Osteoblast (primary cell): ENCODE results near the gene BTG4. TPM values are rescaled to one million over a fixed set of nuclear protein-coding genes. Genes with fewer than 3 reads are reported as not detected.

Source experiments
- DNase-seq: peaks from one replicate; pipeline ENCODE4 v3.0.0; 2011; ENCODE audit warnings: low spot score, mixed read lengths; ENCODE audit not compliant: insufficient read length; ENCODE audit errors: missing footprints
- H2AFZ ChIP-seq: 2 replicates; pipeline ENCODE4 v1.6.0; 2011; ENCODE audit warnings: mild to moderate bottlenecking, low read length
- H3K27ac ChIP-seq: 2 replicates; pipeline ENCODE4 v1.5.1; 2011; ENCODE audit warnings: mild to moderate bottlenecking, low read depth, low read length, moderate library complexity
- H3K27me3 ChIP-seq: 2 replicates; pipeline ENCODE4 v1.6.0; 2012; ENCODE audit warnings: mild to moderate bottlenecking, control low read depth, inconsistent platforms, low read length, moderate library complexity; ENCODE audit not compliant: insufficient read depth
- H3K36me3 ChIP-seq: 2 replicates; pipeline ENCODE4 v1.5.1; 2011; ENCODE audit warnings: mild to moderate bottlenecking, low read length, control low read depth, moderate library complexity; ENCODE audit not compliant: insufficient read depth
- H3K4me1 ChIP-seq: 2 replicates; pipeline ENCODE4 v1.5.1; 2011; ENCODE audit warnings: mild to moderate bottlenecking, low read length, control low read depth, moderate library complexity; ENCODE audit not compliant: insufficient read depth
- H3K4me2 ChIP-seq: 2 replicates; pipeline ENCODE4 v1.6.0; 2011; ENCODE audit warnings: mild to moderate bottlenecking, low read length; ENCODE audit not compliant: insufficient read depth
- H3K4me3 ChIP-seq: fragments of 200-600 bp; sonication (generic); 3 replicates; pipeline ENCODE4 v1.5.1; 2012; ENCODE audit warnings: mild to moderate bottlenecking, low read length, inconsistent platforms; ENCODE audit not compliant: insufficient read depth
- H3K79me2 ChIP-seq: 2 replicates; pipeline ENCODE4 v1.6.0; 2012; ENCODE audit warnings: mild to moderate bottlenecking, low read length, control low read depth, inconsistent platforms; ENCODE audit not compliant: insufficient read depth
- H3K9me3 ChIP-seq: 2 replicates; pipeline ENCODE4 v1.5.1; 2011; ENCODE audit warnings: low read depth, low read length, control low read depth
- H4K20me1 ChIP-seq: 2 replicates; pipeline ENCODE4 v1.6.0; 2012; ENCODE audit warnings: mild to moderate bottlenecking, low read length, control low read depth; ENCODE audit not compliant: insufficient read depth
- CTCF ChIP-seq: IDR thresholded peaks from 2 replicates; pipeline ENCODE4 v1.5.1; 2011; ENCODE audit warnings: mild to moderate bottlenecking, low read depth, low read length, moderate library complexity; ENCODE audit errors: extremely low read depth
- small RNA-seq: library from RNA; depleted of rRNA; stranded (forward); fragments of <200 nt; gene quantifications from one replicate; pipeline ENCODE3, GENCODE V24; 2012
- total RNA-seq: library from RNA; depleted of rRNA; stranded (reverse); fragments of >200 nt; gene quantifications from 2 replicates; pipeline ENCODE4 v1.2.3, GENCODE V29; 2012

BTG4 gene
- total RNA-seq, 1 donor = not detected

- DNase-seq = no peak
- Histone ChIP-seq H3K36me3 (no peaks in the 10 kb centered on the region), H3K4me1 (no peaks in the 10 kb centered on the region), H3K27me3 (peaks cover 4% of the 10 kb centered on the region), H3K27ac (no peak overlapping the region), H3K79me2 (no peaks in the 10 kb centered on the region), H2AFZ (no peak overlapping the region), H4K20me1 (no peaks in the 10 kb centered on the region), H3K4me2 (no peak overlapping the region), H3K4me3 (no peak overlapping the region), H3K9me3 (no peaks in the 10 kb centered on the region)
- no peak for TF ChIP-seq CTCF
Measured at GRCh38 chr11:111447112-111447471, 65.1 kb downstream of the BTG4 start.

GRCh38 chr11:111446404-111447111 lies 65.6 kb downstream of the BTG4 start:
- no peaks in the 10 kb centered on the region for H3K79me2 ChIP-seq
- H3K4me3 ChIP-seq = no peak overlapping the region
- H3K27ac ChIP-seq = no peak overlapping the region
- no peaks in the 10 kb centered on the region for H3K36me3 ChIP-seq
- H3K9me3 ChIP-seq = no peaks in the 10 kb centered on the region
- peak; percentile 91 for TF ChIP-seq CTCF
- peaks cover 4% of the 10 kb centered on the region for H3K27me3 ChIP-seq
- no peaks in the 10 kb centered on the region for H3K4me1 ChIP-seq
- H4K20me1 ChIP-seq = no peaks in the 10 kb centered on the region
- no peak overlapping the region for H2AFZ ChIP-seq
- no peak overlapping the region for H3K4me2 ChIP-seq
- DNase-seq = peak; percentile 95

GRCh38 chr11:111445586-111445985 lies 66.6 kb downstream of the BTG4 start:
- H3K79me2 ChIP-seq = no peaks in the 10 kb centered on the region
- no peak overlapping the region for H2AFZ ChIP-seq
- H3K36me3 ChIP-seq = no peaks in the 10 kb centered on the region
- H4K20me1 ChIP-seq = no peaks in the 10 kb centered on the region
- H3K27ac ChIP-seq = no peak overlapping the region
- H3K9me3 ChIP-seq = no peaks in the 10 kb centered on the region
- no peak for DNase-seq
- TF ChIP-seq CTCF = no peak
- H3K4me2 ChIP-seq = no peak overlapping the region
- H3K4me3 ChIP-seq = no peak overlapping the region
- H3K27me3 ChIP-seq = peaks cover 4% of the 10 kb centered on the region
- H3K4me1 ChIP-seq = no peaks in the 10 kb centered on the region

Small RNAs within 50 kb of the gene (small RNA-seq; reads per million reads assigned to genes)
- gene MIR34B = 88.0 reads per million, percentile 97 among the genes with 10 or more reads in this experiment
- 93.7 reads per million, percentile 97 among the genes with 10 or more reads in this experiment for gene MIR34C

Other genes with a start within 250 kb of the BTG4 start
- 0.36 TPM in 1 of 2 replicates, not detected in the other for gene POU2AF3, start 213.8 kb downstream of the BTG4 start, total RNA-seq
- gene POU2AF1, start 133.1 kb downstream of the BTG4 start, total RNA-seq = not detected in 2 replicates
- gene HOATZ, start 2.4 kb upstream of the BTG4 start, total RNA-seq = not detected in 2 replicates
- gene LAYN, start 28.3 kb upstream of the BTG4 start, total RNA-seq = 81.8 and 94.0 TPM in 2 replicates
- 17.7 and 18.3 TPM in 2 replicates for gene SIK2, start 90.1 kb upstream of the BTG4 start, total RNA-seq